HAP-1 (cell line): ENCODE data around the gene GP2.
"Not testable (repeated sequence)": the region's sequence is repeated elsewhere in the genome, so short reads cannot be mapped to it uniquely, and the experiment has no call there.

Experiments used
- DNase-seq, 2 experiments: peaks; one replicate each; pipeline ENCODE4 v3.0.0-alpha.2; 2016 to 2020; ENCODE audit warnings: low spot score in 2 of 2
- H3K27me3 ChIP-seq: fragments of 250-450 bp; sonication (Bioruptor Pico); 2 replicates; pipeline ENCODE4 v1.5.1; 2020; ENCODE audit warnings: low read depth, mild to moderate bottlenecking, moderate library complexity
- H3K36me3 ChIP-seq: fragments of 250-450 bp; sonication (Bioruptor Pico); replicated peaks from 2 replicates; pipeline ENCODE4 v1.5.1; 2020; ENCODE audit warnings: mild to moderate bottlenecking
- H3K4me1 ChIP-seq: fragments of 250-450 bp; sonication (Bioruptor Pico); 2 replicates; pipeline ENCODE4 v1.5.1; 2020; ENCODE audit warnings: mild to moderate bottlenecking
- H3K4me3 ChIP-seq: fragments of 250-450 bp; sonication (Bioruptor Pico); 2 replicates; pipeline ENCODE4 v1.5.1; 2020; ENCODE audit warnings: mild to moderate bottlenecking, moderate library complexity
- H3K9me3 ChIP-seq: fragments of 250-450 bp; sonication (Bioruptor Pico); 2 replicates; pipeline ENCODE4 v1.5.1; 2020; ENCODE audit warnings: mild to moderate bottlenecking, moderate library complexity
- in situ Hi-C: fragments of 300-500 bp; cut with MboI; formaldehyde crosslinking; loops from 3 replicates; pipeline ENCODE4 v1.14.3; 2020; ENCODE audit warnings: low sequenced_read_pairs, inconsistent platforms, mixed read lengths

Gene GP2

DNA sequence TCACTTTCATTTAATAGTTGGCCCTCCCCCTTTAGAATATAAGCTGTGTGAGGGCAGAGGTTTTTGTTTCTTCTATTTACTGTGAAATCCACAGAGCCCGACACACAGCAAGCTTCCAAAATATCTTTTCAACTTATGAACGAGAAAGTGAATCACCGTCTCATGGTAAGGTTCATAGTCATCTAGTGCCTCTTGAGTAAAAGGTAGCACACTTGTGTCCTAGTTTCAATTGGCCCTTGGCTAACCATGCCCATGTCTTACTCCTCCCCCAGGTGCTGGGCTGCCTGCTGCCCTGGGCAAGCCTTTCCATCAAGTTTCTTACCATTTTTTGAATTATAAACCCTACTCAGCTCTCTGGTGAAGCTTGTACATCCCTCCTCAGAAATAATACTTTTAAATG is 12.4 kb upstream of the GP2 start:
- Histone ChIP-seq H3K27me3 (peaks cover 5% of the 10 kb centered on the region; the same call in 1 of the 2 replicates), H3K4me3 (no peak overlapping the region), H3K9me3 (no peaks in the 10 kb centered on the region), H3K4me1 (no peaks in the 10 kb centered on the region), H3K36me3 (no peaks in the 10 kb centered on the region)
- in situ Hi-C loops, result no loop called here
- DNase-seq, result no peak

DNA sequence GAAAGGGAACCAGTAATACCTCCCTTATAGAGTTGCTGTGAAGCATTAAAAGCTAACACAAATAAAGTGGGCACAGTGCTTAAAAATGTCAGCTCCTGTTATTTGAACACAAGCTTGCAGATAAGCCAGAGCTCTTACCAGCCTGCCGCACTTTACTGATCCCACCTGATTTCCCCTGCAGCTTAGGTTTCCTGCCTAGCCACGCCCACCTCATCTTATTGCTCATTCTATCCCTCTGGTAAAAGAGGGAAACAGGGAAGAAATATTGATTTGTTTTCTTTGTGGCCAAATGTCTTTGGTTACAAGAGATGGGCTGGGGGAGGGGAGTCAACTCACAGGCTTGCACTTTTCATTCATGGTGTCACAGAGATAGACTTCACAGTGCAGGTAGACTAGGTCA is 9.6 kb upstream of the GP2 start:
- in situ Hi-C loops, result no loop called here
- Histone ChIP-seq H3K27me3 (peaks cover 5% of the 10 kb centered on the region; the same call in 1 of the 2 replicates), H3K4me1 (no peaks in the 10 kb centered on the region), H3K4me3 (no peak overlapping the region), H3K36me3 (no peaks in the 10 kb centered on the region), H3K9me3 (no peaks in the 10 kb centered on the region)
- no peak for DNase-seq

DNA sequence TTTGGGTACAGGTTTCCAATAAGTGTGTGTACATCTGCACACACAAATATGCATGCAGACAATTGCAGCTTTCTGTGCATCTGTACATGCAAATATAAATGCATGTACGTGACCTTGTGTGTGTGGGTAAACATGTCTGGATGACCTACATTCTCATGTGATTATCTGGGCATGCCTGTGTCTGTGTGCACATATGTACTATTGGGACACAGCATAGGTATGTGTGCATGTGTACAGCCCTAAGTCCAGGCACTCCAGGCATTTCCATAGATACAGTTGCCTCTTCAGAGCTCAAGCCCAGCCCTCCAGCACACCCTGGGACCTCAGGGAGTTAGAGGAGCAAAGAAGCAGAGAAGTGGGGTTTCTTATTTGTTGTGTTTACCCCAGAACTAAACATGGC is 7.1 kb upstream of the GP2 start:
- no peaks in the 10 kb centered on the region for H3K9me3 ChIP-seq
- H3K4me1 ChIP-seq, result no peaks in the 10 kb centered on the region
- in situ Hi-C loops, result no loop called here
- DNase-seq, result no peak
- H3K36me3 ChIP-seq, result no peaks in the 10 kb centered on the region
- H3K27me3 ChIP-seq, result peaks cover 3% of the 10 kb centered on the region; the same call in 1 of the 2 replicates
- H3K4me3 ChIP-seq, result no peak overlapping the region

DNA sequence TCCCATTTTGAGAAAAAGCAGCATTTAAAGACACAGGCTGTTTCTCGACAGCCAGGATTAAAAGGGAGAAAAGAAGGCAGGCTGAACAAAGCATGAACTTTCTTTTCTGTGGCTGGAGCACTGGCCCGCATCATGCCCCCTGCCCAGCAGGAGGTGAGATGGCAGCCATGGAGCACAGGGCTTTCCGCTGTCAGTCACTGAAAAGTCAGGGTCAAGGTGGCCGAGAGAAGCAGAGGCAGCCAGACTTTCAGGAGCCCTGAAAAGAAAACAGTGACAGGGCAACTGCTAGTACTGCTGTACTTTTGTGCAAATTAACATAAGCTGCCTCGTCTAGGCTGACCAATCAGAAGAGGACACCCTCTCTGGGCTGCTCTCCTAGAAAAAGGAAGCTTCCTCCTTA is 5.8 kb upstream of the GP2 start:
- Histone ChIP-seq H3K27me3 (0 out of 2 replicates have a peak, but pooled peaks cover 2% of the 10 kb centered on the region), H3K36me3 (no peaks in the 10 kb centered on the region), H3K9me3 (no peaks in the 10 kb centered on the region), H3K4me3 (no peak overlapping the region), H3K4me1 (no peaks in the 10 kb centered on the region)
- in situ Hi-C loops, result no loop called here
- no peak for DNase-seq

DNA sequence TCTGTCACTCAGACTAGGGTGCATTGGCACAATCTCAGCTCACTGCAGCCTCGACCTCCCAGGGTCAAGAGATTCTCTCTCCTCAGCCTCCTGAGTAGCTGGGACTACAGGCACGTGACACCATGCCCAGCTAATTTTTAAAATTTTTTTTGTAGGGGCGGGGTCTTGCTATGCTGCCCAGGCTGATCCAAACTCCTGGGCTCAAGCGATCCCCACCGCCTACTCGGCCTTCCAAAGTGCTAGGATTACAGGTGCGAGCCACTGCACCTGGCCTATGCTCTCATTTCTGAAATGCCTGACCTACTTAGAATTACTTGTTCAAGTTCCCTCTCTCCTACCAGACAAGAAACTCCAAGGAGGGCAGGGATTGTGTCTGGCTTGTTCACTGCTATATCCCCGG is 5.1 kb upstream of the GP2 start:
- no peaks in the 10 kb centered on the region for H3K4me1 ChIP-seq
- DNase-seq, result no peak
- no peaks in the 10 kb centered on the region for H3K9me3 ChIP-seq
- no peak overlapping the region for H3K4me3 ChIP-seq
- H3K27me3 ChIP-seq, result no peaks in the 10 kb centered on the region
- in situ Hi-C loops, result no loop called here
- no peaks in the 10 kb centered on the region for H3K36me3 ChIP-seq

DNA sequence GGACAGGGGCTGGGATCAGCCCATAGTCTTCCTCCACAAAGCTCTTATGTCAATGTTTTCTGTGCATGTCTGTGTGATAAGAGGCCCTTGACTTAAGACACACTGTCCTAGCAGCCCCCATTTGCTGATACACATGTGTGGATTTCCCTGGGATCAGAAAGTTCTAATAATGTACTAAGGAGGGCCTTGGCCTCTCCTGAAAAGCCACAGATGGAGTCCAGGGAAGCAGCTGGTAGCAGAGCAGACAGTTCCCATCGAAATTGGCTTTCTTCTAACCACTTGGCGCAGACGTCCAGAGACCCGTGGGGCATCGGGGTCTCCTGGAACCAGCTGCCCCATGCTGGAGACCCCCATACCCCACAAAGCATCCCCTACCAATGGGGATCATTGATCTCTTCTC is 4.3 kb upstream of the GP2 start:
- Histone ChIP-seq H3K4me3 (no peak overlapping the region), H3K27me3 (no peaks in the 10 kb centered on the region), H3K9me3 (no peaks in the 10 kb centered on the region), H3K36me3 (no peaks in the 10 kb centered on the region), H3K4me1 (no peaks in the 10 kb centered on the region)
- DNase-seq, result no peak
- in situ Hi-C loops, result no loop called here

DNA sequence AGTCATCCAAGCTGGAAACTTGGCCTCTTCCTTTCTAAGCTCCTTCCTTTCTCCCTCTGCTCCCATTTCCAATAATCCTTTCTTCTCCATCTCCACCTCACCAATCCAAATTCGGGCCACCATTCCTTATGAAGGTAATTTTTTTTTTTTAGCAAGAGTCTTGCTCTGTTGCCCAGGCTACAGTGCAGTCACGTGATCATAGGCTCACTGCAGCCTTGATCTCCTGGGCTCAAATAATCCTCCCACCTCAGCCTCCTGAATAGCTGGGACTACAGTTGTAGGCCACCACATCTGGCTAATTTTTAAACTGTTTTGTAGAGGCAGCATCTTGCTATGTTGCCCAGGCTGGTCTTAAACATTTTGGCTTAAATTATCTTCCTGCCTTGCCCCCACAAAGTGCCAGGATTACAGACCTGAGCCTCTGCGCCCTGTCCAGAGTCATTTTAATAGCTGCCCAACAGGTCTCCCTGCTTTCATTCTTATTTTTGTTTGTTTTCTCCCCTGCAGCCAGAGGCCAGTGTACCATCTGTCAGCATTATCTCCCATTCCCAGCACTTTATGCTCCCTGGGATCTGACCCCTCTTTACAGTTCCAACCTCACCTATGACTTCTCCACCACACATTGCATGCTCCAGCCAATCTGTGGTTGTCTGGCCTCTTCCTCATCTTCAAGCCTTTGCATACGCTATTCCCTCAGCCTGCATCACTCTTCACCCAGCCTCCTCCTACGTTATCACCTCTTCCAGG is 2.3 kb upstream of the GP2 start:
- in situ Hi-C loops, result no loop called here

DNA sequence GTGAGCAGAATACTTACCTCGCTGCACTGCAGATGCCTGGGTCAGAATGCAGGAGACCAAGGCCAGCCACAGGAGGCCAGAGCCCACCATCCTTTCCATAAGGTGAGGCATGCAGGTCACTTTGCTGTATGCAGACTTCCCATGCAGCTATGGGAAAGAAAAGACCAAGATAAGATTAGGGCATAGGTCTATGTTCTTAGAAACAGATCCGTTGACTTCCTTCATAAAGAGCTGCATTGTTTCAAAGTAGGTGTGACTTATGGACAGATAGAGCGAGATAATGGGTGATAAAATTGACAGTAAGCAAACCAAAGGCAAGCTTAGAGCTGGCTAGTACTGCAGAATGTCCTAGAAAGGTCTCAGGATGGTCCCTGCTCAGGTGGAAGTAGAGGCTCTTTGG is 992 bp downstream of the GP2 start:
- in situ Hi-C loops, result no loop called here
- Histone ChIP-seq H3K27me3 (no peaks in the 10 kb centered on the region), H3K36me3 (no peaks in the 10 kb centered on the region), H3K9me3 (no peaks in the 10 kb centered on the region), H3K4me1 (no peaks in the 10 kb centered on the region), H3K4me3 (no peak overlapping the region)
- no peak for DNase-seq

More for the DNA sequence above, 2.3 kb upstream of the GP2 start:
- no peak overlapping the region for H3K4me3 ChIP-seq
- no peak for DNase-seq
- H3K27me3 ChIP-seq, result no peaks in the 10 kb centered on the region
- no peaks in the 10 kb centered on the region for H3K4me1 ChIP-seq
- H3K9me3 ChIP-seq, result no peaks in the 10 kb centered on the region
- no peaks in the 10 kb centered on the region for H3K36me3 ChIP-seq

DNA sequence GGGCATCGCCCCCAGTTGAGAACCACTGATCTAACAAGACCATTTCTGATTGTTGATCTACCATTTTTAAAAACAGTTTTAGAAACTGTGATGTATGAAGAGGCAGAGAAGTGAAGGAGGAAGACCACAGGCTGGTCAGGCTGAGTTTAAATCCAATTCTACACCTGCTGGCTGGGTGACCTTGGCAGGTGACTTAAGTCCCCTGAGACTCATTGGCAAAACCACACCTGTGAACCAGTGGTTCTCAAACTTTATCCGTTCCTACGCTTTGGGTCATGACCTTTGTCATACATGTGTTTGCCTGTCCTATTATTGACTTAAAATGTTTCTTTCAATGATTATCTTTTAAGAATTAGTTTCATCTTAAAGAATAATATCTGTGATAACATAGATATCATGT is 2.3 kb downstream of the GP2 start:
- DNase-seq, result no peak
- no peaks in the 10 kb centered on the region for H3K9me3 ChIP-seq
- H3K27me3 ChIP-seq, result no peaks in the 10 kb centered on the region
- H3K4me1 ChIP-seq, result no peaks in the 10 kb centered on the region
- H3K36me3 ChIP-seq, result no peaks in the 10 kb centered on the region
- H3K4me3 ChIP-seq, result no peak overlapping the region
- in situ Hi-C loops, result no loop called here

DNA sequence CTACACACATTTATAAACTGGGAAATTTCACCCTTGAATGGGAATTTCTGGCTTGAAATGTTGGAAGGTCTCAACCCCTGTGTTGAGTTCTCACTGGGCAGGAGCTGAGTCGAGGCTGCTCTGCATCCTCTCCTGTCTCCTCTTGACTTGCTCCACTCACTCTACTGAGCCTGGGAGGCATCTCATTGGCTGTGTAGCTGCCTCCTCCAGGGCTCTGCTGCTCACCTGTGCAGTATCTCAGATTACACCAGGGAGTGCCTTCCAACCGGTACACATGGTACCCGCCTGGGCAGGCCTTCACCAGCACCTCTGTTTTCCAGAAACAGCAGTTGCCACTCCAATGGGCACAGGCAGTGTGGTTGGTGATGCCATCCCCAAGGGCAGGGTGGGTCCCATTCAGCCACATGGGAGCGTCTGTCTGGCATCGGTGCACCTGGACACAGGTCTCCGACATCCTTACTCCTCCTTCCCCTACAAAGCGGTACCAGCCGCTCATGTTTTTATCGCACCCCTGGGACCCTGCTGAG is 3.7 kb downstream of the GP2 start:
- in situ Hi-C loops, result no loop called here
- no peaks in the 10 kb centered on the region for H3K27me3 ChIP-seq
- no peak for DNase-seq
- no peaks in the 10 kb centered on the region for H3K36me3 ChIP-seq
- H3K9me3 ChIP-seq, result no peaks in the 10 kb centered on the region
- H3K4me3 ChIP-seq, result no peak overlapping the region
- no peaks in the 10 kb centered on the region for H3K4me1 ChIP-seq

DNA sequence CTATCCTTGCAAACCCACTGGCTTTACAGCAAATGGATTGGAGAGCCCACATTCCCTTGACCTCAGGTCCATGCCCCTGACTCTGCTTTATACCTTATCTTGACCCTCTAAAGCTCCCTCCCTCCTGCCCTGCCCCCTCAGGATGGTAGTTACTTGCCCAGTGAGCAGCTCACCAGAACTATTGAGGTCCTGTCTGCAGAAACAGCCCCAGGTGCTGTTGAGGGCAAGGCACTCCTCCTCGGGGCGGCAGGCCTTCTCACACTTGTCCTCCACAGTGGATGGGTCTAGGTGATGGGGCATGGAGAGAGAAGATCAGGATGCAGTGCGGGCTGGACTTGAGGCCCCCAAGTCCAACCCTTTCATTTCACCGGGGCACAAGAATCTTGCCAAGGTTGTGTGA is 4.6 kb downstream of the GP2 start:
- no peak overlapping the region for H3K4me3 ChIP-seq
- H3K9me3 ChIP-seq, result no peaks in the 10 kb centered on the region
- H3K36me3 ChIP-seq, result no peaks in the 10 kb centered on the region
- in situ Hi-C loops, result no loop called here
- H3K4me1 ChIP-seq, result no peaks in the 10 kb centered on the region
- no peaks in the 10 kb centered on the region for H3K27me3 ChIP-seq
- DNase-seq, result no peak

DNA sequence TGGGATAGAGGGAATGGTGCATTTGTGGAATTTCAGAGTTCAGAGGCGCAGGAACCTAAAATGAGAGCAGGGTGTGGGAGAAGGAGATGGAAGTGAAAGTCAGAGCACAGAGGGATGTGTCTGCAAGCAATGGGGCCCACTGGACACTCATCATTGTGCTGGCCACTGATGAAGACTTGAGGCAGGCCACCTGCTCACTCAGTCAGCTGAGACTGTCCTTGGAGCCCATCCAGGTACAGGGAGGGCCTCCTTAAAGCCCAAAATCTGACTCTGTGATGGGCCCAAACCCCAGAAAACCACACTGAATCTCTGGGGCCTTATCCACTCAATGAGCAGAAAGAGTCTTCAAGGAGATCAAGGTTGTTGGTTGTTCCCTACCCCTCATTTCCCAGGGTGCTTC is 5.6 kb downstream of the GP2 start:
- in situ Hi-C loops, result no loop called here
- Histone ChIP-seq H3K36me3 (no peaks in the 10 kb centered on the region), H3K27me3 (no peaks in the 10 kb centered on the region), H3K4me3 (no peak overlapping the region), H3K4me1 (no peaks in the 10 kb centered on the region), H3K9me3 (no peaks in the 10 kb centered on the region)
- DNase-seq, result no peak

DNA sequence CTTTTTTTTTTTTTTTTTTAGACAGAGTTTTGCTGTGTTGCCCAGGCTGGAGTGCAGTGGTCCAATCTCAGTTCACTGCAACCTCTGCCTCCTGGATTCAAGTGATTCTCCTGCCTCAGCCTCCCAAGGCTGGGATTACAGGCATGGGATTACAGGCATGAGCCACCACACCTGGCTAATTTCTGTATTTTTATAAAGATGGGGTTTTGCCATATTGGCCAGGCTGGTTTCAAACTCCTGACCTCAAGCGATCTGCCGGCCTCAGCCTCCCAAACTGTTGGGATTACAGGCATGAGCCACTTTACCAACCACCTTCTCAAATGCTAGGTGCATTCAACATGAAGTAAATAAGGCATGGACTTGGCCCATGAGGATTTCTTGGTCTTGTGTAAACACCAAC is 6.3 kb downstream of the GP2 start:
- H3K9me3 ChIP-seq, DNase-seq, H3K36me3 ChIP-seq, H3K4me1 ChIP-seq, in situ Hi-C loops, H3K27me3 ChIP-seq, H3K4me3 ChIP-seq: not testable (repeated sequence)

DNA sequence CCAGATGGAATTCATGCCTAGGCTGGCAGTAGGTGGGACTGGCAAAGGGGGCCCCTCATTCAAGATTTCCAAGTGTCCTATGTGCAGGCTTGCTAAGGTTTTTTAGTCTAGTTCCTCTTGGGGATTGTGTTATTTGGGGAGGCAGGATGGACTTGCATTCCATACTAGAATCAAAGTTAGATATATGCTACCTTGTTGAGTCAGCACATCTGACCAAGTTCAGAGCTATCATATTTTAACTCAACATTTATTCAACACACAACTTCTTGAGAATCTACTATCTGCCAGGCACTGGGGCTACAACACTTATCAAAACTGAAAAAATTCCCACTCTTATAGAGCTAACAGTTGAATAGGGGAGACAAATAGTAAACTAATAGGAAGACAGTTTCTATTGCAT is 6.7 kb downstream of the GP2 start:
- Histone ChIP-seq H3K4me3 (no peak overlapping the region), H3K9me3 (no peaks in the 10 kb centered on the region), H3K27me3 (no peaks in the 10 kb centered on the region), H3K36me3 (no peaks in the 10 kb centered on the region), H3K4me1 (no peaks in the 10 kb centered on the region)
- DNase-seq, result no peak
- in situ Hi-C loops, result no loop called here

DNA sequence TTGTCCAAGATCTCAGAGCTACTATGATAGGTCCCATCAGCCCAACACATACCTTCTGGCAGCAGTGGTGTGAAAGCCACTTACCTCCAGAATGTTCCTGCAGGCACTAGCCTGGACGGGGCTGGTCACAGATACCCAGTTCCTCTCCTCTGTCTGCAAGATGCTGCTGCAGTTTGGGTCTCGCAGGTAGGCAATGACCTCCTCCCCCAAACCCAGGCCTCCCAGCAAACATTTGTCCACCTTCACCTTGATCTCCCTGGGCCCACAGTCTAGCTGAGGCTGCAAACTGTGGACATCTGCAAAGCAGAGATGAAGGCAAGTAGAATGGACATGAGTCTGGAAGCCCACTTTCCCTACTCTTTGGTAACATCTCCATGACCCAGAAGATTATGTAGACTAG is 7.1 kb downstream of the GP2 start:
- in situ Hi-C loops, result no loop called here
- Histone ChIP-seq H3K4me3 (no peak overlapping the region), H3K9me3 (no peaks in the 10 kb centered on the region), H3K27me3 (no peaks in the 10 kb centered on the region), H3K36me3 (no peaks in the 10 kb centered on the region), H3K4me1 (no peaks in the 10 kb centered on the region)
- DNase-seq, result no peak
